C1 segment of cervical spinal cord (tissue), 14 donors: ENCODE data around the gene PHF21B.
"Not testable (repeated sequence)": the region's sequence is repeated elsewhere in the genome, so short reads cannot be mapped to it uniquely, and the experiment has no call there.

Source experiments
- DNase-seq, 14 donors: peaks; one replicate each; lab custom pipeline; 2025; lab: John Stamatoyannopoulos, UW

PHF21B gene

GRCh38 chr22:45009606-45010531 lies at the start of gene PHF21B:
PHF21B (minus strand) TSS chr22:45010005; CDS start chr22:45009549, 456 bp downstream.
- DNase-seq = peak in 11 of 14 donors; percentile 20 to 79 (median 42)

- no peak for DNase-seq
Measured at GRCh38 chr22:45059296-45059695, 49.5 kb upstream of the PHF21B start.

GRCh38 chr22:45058622-45058912 lies 48.8 kb upstream of the PHF21B start:
- no peak for DNase-seq

- no peak for DNase-seq
Measured at GRCh38 chr22:45055936-45056335, 46.1 kb upstream of the PHF21B start.

GRCh38 chr22:45053571-45053970 lies 43.8 kb upstream of the PHF21B start:
- no peak for DNase-seq

- no peak for DNase-seq
Measured at GRCh38 chr22:45053094-45053493, 43.3 kb upstream of the PHF21B start.

GRCh38 chr22:45052665-45053064 lies 42.9 kb upstream of the PHF21B start:
- DNase-seq = not testable (repeated sequence)

- DNase-seq = no peak
Measured at GRCh38 chr22:45051946-45052345, 42.1 kb upstream of the PHF21B start.

GRCh38 chr22:45051419-45051818 lies 41.6 kb upstream of the PHF21B start:
- no peak for DNase-seq

- DNase-seq = no peak
Measured at GRCh38 chr22:45047260-45047659, 37.5 kb upstream of the PHF21B start.

- no peak for DNase-seq
Measured at GRCh38 chr22:45045208-45045607, 35.4 kb upstream of the PHF21B start.

GRCh38 chr22:45042263-45042662 lies 32.5 kb upstream of the PHF21B start:
- no peak for DNase-seq

- no peak for DNase-seq
Measured at GRCh38 chr22:45039133-45039532, 29.3 kb upstream of the PHF21B start.

GRCh38 chr22:45036154-45036553 lies 26.3 kb upstream of the PHF21B start:
- DNase-seq = peak in 7 of 14 donors; percentile 4 to 45 (median 16)

- no peak for DNase-seq
Measured at GRCh38 chr22:45034821-45035220, 25.0 kb upstream of the PHF21B start.

- no peak for DNase-seq
Measured at GRCh38 chr22:45034156-45034555, 24.4 kb upstream of the PHF21B start.

GRCh38 chr22:45033136-45033535 lies 23.3 kb upstream of the PHF21B start:
- DNase-seq = no peak

GRCh38 chr22:45031629-45032403 lies 22.0 kb upstream of the PHF21B start:
- DNase-seq = no peak

GRCh38 chr22:45029501-45029900 lies 19.7 kb upstream of the PHF21B start:
- DNase-seq = no peak

GRCh38 chr22:45026511-45026910 lies 16.7 kb upstream of the PHF21B start:
- DNase-seq = no peak

- no peak for DNase-seq
Measured at GRCh38 chr22:45023431-45023830, 13.6 kb upstream of the PHF21B start.

- no peak for DNase-seq
Measured at GRCh38 chr22:45019861-45020655, 10.3 kb upstream of the PHF21B start.
